Smooth muscle cell (in vitro differentiated cells): ENCODE data around the gene LITAF. TPM values are rescaled to one million over a fixed set of nuclear protein-coding genes. Genes with fewer than 3 reads are reported as not detected.

Experiments
- DNase-seq: peaks from one replicate; lab custom pipeline; 2025; ENCODE audit not compliant: unreplicated experiment; lab: John Stamatoyannopoulos, UW
- H2AFZ ChIP-seq: fragments of 200-600 bp; sonication (generic); 2 replicates; pipeline ENCODE4 v1.6.0; 2016; ENCODE audit warnings: antibody characterized with exemption, low read depth, mild to moderate bottlenecking
- H3F3A ChIP-seq: fragments of 200-600 bp; sonication (generic); 2 replicates; pipeline ENCODE4 v1.6.0; 2017; ENCODE audit warnings: antibody characterized with exemption, low read depth
- H3K27ac ChIP-seq: fragments of 200-600 bp; sonication (generic); 2 replicates; pipeline ENCODE4 v1.5.1; 2016; ENCODE audit warnings: low read depth, mild to moderate bottlenecking
- H3K27me3 ChIP-seq: fragments of 200-600 bp; sonication (generic); 2 replicates; pipeline ENCODE4 v1.6.1; 2016; ENCODE audit warnings: low read depth, mild to moderate bottlenecking
- H3K36me3 ChIP-seq: fragments of 200-600 bp; sonication (generic); 2 replicates; pipeline ENCODE4 v1.5.1; 2016; ENCODE audit warnings: low read depth
- H3K4me1 ChIP-seq: fragments of 200-600 bp; sonication (generic); 2 replicates; pipeline ENCODE4 v1.5.1; 2016; ENCODE audit warnings: low read depth
- H3K4me2 ChIP-seq: fragments of 200-600 bp; sonication (generic); 2 replicates; pipeline ENCODE4 v1.6.0; 2016; ENCODE audit warnings: mild to moderate bottlenecking
- H3K4me3 ChIP-seq: fragments of 200-600 bp; sonication (generic); 2 replicates; pipeline ENCODE4 v1.5.1; 2016; ENCODE audit warnings: mild to moderate bottlenecking
- H3K79me2 ChIP-seq: fragments of 200-600 bp; sonication (generic); 2 replicates; pipeline ENCODE4 v1.6.0; 2016; ENCODE audit warnings: low read depth, mild to moderate bottlenecking
- H3K9ac ChIP-seq: fragments of 200-600 bp; sonication (generic); 2 replicates; pipeline ENCODE4 v1.6.0; 2016; ENCODE audit warnings: low read depth
- H3K9me3 ChIP-seq: fragments of 200-600 bp; sonication (generic); replicated peaks from 2 replicates; pipeline ENCODE4 v1.5.1; 2016; ENCODE audit warnings: low read depth
- H4K20me1 ChIP-seq: fragments of 200-600 bp; sonication (generic); 2 replicates; pipeline ENCODE4 v1.6.0; 2016; ENCODE audit warnings: low read depth
- CTCF ChIP-seq: fragments of 200-600 bp; sonication (generic); IDR thresholded peaks from 2 replicates; pipeline ENCODE4 v1.5.1; 2017; ENCODE audit warnings: borderline replicate concordance, mild to moderate bottlenecking, antibody characterized with exemption; ENCODE audit not compliant: insufficient read depth, poor library complexity, severe bottlenecking
- WGBS: methylation state at CpG from one replicate; pipeline ENCODE4 v1.1.7; 2016; ENCODE audit warnings: low lambda C conversion rate; 5-methylcytosine and 5-hydroxymethylcytosine counted together
- polyA plus RNA-seq: library from polyadenylated mRNA; unstranded; fragments of >200 nt; fragmentation: Nextera tagmentation; extraction: Ambion mirVana; gene quantifications from 2 replicates; pipeline ENCODE4 v1.2.1, GENCODE V29; 2016
- total RNA-seq: library from RNA; depleted of rRNA; stranded (reverse); fragments of >200 nt; gene quantifications from 2 replicates; pipeline ENCODE4 v1.2.3, GENCODE V29; 2014

LITAF gene
- total and polyA plus RNA-seq, 2 experiments from 2014 or later: 40.4 to 72.6 TPM

- Histone ChIP-seq H3K79me2 (no peaks in the 10 kb centered on the region), H3K27ac (no peak overlapping the region), H3F3A (no peaks in the 10 kb centered on the region), H3K4me1 (no peaks in the 10 kb centered on the region), H4K20me1 (no peaks in the 10 kb centered on the region), H3K36me3 (no peaks in the 10 kb centered on the region), H3K27me3 (no peaks in the 10 kb centered on the region), H2AFZ (no peak overlapping the region), H3K4me2 (no peak overlapping the region), H3K4me3 (no peak overlapping the region), H3K9ac (no peak overlapping the region), H3K9me3 (no peaks in the 10 kb centered on the region)
- DNase-seq: no peak
- 96% methylated on average over 2 of the region's 2 CpGs for WGBS
- no peak for TF ChIP-seq CTCF
These were observed 32.7 kb upstream of the LITAF start for GRCh38 chr16:11619327-11619851.

GRCh38 chr16:11618107-11618717 lies 31.5 kb upstream of the LITAF start:
- Histone ChIP-seq H3K27ac (no peak overlapping the region), H3K79me2 (no peaks in the 10 kb centered on the region), H3K9ac (no peak overlapping the region), H3K4me1 (no peaks in the 10 kb centered on the region), H3K9me3 (no peaks in the 10 kb centered on the region), H3K27me3 (no peaks in the 10 kb centered on the region), H3K4me2 (no peak overlapping the region), H2AFZ (no peak overlapping the region), H3F3A (no peaks in the 10 kb centered on the region), H3K4me3 (no peak overlapping the region), H3K36me3 (no peaks in the 10 kb centered on the region), H4K20me1 (no peaks in the 10 kb centered on the region)
- WGBS: 78% methylated on average over 12 of the region's 16 CpGs
- TF ChIP-seq CTCF: no peak
- DNase-seq: no peak

GRCh38 chr16:11615748-11616447 lies 29.2 kb upstream of the LITAF start:
- WGBS: 50% methylated on average over 8 of the region's 8 CpGs
- no peaks in the 10 kb centered on the region for H3K9me3 ChIP-seq
- no peak overlapping the region for H3K4me3 ChIP-seq
- DNase-seq: no peak
- no peaks in the 10 kb centered on the region for H3K4me1 ChIP-seq
- H4K20me1 ChIP-seq: no peaks in the 10 kb centered on the region
- H3K9ac ChIP-seq: no peak overlapping the region
- H3K27me3 ChIP-seq: no peaks in the 10 kb centered on the region
- TF ChIP-seq CTCF: no peak
- H3K4me2 ChIP-seq: no peak overlapping the region
- no peaks in the 10 kb centered on the region for H3F3A ChIP-seq
- H3K27ac ChIP-seq: no peak overlapping the region
- H3K79me2 ChIP-seq: no peaks in the 10 kb centered on the region
- H2AFZ ChIP-seq: no peak overlapping the region
- no peaks in the 10 kb centered on the region for H3K36me3 ChIP-seq
